Stimulated activated CD4-positive, alpha-beta T cell treated with anti-CD3 and anti-CD28 coated beads, Interleukin-12 subunit alpha, Interleukin-12 subunit beta, amount 100 ng/mL, for 24 hours (primary cell): ENCODE measurements around the gene MAP3K13.

Experiments
- DNase-seq, 2 experiments: peaks; one replicate each; pipeline ENCODE4 v3.0.0-alpha.2; 2020; ENCODE audit warnings: low read depth in 2 of 2

MAP3K13 gene

DNA sequence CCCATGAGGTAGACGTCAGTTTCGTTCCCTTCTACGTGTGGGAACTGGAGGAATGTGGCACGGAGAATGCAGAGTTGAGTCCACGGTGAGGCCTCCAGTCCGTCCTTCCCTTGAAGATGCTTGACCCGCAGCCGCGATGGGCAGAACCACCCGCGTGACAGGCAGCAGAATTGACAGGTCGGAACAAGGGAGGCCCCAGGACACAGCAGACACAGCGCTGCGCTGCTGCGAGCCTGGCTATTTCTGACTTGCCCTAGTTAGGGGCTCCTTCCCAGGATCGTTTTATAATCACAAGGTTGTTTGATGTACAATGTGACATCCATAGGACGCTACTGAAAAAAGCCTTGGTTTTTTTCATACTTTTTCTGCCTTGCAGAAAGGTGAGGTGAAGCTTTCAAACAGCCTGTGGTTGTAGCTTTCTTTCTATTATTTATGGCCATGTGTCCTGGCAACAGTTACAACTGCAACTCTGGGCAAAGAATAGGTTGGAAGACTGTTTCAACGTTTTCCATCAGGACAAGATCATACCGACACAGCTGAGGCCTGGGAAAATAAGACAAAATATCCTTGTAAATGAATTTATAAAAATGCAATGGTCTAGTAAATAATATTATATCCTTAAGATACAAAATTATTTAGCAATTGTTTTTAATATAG is 145.5 kb downstream of the MAP3K13 start:
- DNase-seq = no peak

DNA sequence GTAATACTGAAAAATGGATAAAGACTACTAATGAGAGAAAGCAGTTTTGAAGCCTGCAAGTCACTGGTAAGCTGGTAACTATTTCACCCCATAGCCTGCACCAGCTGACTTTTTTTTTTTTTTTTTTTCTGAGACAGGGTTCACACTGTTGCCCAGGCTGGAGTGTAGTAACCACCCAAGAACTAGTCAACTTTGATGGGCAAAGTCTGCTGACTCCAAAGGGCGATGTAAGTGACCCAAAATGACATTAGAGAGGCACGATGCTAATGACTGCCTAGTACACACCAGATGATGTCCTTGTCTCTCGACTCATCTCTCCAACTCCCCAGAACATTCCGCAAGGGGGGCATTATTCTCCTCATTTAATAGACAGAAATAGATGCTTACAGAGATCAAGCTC is 148.8 kb downstream of the MAP3K13 start:
- no peak for DNase-seq

DNA sequence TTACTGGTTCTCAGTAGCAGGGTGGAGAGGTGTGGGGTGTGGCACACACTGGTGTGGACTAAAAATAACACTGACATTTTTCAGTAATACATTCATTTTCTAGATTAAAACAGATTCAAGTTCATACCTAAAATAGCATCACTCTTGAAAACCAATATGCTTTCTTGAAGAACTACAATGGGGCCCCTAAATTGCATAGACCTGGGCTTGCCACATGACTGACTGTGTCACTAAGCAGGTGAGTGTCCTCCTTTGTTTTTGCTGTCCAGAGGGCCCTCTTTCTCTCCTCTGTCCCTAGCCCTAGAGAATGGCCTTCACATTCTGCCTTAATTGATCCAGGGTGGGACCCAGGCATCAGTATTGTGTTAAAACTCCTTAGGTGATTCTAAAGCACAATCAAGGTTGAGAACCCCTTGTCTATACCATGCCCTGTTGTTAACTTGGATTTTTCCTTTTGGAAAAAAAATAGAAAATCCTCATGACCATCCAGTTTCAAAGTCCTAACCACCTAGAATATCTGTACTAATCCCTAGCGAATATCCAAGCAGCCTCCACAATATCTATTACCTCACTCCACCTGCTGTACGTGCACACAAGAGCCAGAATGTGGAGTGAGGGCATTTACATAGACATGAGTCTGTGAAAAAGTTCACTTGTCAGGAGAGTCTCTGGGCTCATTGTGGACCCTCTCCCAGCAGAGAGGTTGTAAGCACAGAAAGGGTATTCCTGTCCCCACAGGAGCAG is 154.6 kb downstream of the MAP3K13 start:
- DNase-seq = no peak

DNA sequence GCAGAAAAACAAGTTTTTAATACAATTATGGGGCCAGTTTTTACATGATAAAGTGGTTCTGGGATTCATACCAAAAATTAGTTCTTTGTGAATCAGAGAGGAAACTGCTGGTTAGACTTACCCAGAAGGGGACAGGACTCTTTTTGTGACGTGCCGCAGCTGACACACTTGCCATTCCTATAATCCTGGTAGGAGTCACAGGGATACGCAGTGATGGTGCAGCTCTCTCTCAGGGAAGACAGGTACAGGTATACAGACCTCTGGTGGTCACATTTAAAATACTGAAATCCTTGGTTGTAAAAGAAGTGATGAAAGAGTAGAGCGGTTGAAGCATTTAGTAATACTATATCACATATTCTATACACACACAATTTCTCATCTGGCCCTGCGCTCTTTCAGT is 156.1 kb downstream of the MAP3K13 start:
- DNase-seq = no peak

DNA sequence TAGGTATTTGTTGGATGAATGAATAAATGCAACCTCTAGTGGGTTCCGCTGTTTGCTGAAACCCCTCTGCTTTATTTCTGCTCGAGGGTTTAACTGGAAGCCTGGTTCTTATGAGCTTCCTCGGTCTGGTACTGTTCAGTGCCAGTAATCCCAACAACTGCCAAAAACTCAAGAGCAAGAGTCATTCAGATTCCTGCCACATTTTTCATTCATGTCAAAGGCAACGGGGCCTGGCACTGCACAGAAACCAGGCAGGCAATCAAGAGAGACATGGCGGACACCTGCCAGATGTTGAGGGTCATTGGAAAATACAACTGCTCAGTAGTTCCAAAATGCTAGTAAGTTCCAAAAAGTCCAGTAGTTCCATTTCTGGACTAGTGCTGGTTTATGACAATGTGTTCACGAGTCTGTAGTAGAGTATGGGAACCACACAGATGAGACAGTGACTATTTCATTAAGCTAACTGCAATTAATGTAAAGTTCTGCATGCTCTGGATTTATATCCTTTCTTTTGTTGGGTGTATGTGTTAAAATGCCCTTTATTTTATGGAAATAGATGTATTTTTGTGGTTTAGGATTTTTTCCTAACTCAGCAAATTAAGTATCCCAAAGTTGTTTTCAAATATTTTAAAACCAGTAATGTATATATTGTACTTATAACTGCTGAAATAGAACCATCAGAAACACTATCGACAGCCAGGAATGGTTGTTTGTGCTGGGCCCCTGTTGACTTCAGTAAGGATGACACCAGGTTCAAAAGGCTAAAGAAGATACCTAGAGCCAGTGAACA is 158.6 kb downstream of the MAP3K13 start:
- no peak for DNase-seq

DNA sequence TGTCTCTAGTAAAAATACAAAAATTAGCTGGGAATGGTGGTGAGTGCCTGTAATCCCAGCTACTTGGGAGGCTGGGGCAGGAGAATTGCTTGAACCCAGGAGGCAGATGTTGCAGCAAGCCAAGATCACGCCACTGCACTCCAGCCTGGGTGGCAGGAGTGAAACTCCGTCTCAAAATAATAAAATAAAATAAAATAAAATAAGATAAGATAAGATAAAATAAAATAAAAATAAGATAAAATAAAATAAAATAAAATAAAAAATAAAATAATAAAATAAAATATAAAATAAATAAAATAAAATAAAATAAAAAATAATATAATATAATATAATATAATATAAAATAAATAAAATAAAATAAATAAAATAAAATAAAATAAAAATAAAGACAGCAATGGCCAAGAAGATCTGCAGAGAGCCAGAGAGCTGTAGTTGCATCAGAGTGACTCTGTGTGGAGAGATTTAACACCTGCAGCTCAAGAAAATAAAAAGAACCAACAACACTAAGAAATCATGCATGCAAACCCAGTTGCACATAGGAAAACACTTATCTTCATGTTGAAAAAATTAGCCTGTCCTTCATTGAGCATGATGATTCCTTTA is 163.5 kb downstream of the MAP3K13 start:
- DNase-seq = no peak

GRCh38 chr3:185527364-185527763 is 164.4 kb downstream of the MAP3K13 start:
- no peak for DNase-seq

GRCh38 chr3:185528532-185528931 is 165.6 kb downstream of the MAP3K13 start:
- no peak for DNase-seq

GRCh38 chr3:185530856-185531255 is 167.9 kb downstream of the MAP3K13 start:
- no peak for DNase-seq

DNA sequence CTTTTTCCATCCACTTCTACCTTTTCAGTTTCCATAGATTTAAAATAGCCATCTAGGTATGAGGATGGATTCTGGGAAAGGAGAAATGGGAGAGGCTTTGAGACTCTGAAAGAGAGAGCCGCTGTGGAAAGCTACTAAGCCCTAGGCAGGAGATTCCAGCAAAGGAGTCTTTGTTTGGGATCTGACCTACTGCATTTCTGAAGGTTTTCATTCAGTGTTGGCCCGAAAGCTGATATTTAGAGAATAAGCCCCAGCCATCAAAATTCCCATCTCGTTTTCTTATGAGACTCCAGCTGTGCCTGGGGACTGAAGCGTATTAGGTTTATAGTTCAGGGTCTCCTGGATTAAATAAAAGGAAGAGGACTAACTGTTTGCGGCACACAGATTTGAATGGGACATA is 170.0 kb downstream of the MAP3K13 start:
- no peak for DNase-seq

GRCh38 chr3:185534511-185534910 is 171.6 kb downstream of the MAP3K13 start:
- DNase-seq = no peak

GRCh38 chr3:185537369-185537970 is 174.5 kb downstream of the MAP3K13 start:
- DNase-seq = peak; percentile 20 to 24
